GM10248 (cell line): ENCODE measurements around the gene CEBPZOS.
"Not testable (repeated sequence)": the region's sequence is repeated elsewhere in the genome, so short reads cannot be mapped to it uniquely, and the experiment has no call there.

Experiments used
- CTCF ChIA-PET: fragments of 300-600 bp; sonication (Branson Sonifier 250); formaldehyde crosslinking; extraction: SDS; loops from one replicate; lab custom pipeline; 2021; ENCODE audit warnings: antibody characterized with exemption; lab: Yijun Ruan, JAX
- POLR2A ChIA-PET: fragments of 350-650 bp; sonication (Branson Sonifier 250); formaldehyde crosslinking; extraction: SDS; loops from one replicate; lab custom pipeline; 2020; ENCODE audit warnings: antibody characterized with exemption; lab: Yijun Ruan, JAX
- DNase-seq: peaks from one replicate; pipeline ENCODE4 v3.0.0; 2012; ENCODE audit errors: extremely low spot score
- TF ChIP-seq, protein P1 (sequence below): IDR thresholded peaks from 2 replicates; pipeline ENCODE4 v1.5.1; 2012; ENCODE audit warnings: mild to moderate bottlenecking, low read depth; ENCODE audit errors: extremely low read depth, missing control alignments, control extremely low read depth

CEBPZOS gene

DNA sequence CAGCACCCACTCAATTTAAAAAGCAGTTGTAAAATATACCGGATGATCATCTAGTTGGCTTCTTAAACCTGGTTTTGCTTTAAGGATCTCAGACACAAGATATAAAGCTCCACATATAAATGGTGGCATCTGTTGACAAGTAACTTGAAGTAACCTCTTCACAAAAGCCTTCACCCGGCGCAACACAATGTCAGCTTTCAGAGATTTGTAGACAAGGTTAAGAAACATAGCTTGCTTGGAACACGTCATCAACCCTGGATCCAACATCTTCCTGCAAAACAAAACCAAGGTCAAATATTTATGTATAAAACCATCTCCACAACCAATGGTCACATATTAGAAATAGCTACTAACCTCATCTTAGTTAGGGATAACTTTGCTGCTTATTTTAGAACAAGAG lies 26.8 kb downstream of the CEBPZOS start:
- DNase-seq = no peak
- ChIA-PET CTCF (interaction anchor here (1.0 to 1.6 kb wide), 4 partner anchors 8 to 55 kb away, joined by 4 to 6 read pairs (median 5); partner anchors contain the start of genes CEBPZ and NDUFAF7), POLR2A (no interaction called here)
- TF ChIP-seq, protein P1, sequence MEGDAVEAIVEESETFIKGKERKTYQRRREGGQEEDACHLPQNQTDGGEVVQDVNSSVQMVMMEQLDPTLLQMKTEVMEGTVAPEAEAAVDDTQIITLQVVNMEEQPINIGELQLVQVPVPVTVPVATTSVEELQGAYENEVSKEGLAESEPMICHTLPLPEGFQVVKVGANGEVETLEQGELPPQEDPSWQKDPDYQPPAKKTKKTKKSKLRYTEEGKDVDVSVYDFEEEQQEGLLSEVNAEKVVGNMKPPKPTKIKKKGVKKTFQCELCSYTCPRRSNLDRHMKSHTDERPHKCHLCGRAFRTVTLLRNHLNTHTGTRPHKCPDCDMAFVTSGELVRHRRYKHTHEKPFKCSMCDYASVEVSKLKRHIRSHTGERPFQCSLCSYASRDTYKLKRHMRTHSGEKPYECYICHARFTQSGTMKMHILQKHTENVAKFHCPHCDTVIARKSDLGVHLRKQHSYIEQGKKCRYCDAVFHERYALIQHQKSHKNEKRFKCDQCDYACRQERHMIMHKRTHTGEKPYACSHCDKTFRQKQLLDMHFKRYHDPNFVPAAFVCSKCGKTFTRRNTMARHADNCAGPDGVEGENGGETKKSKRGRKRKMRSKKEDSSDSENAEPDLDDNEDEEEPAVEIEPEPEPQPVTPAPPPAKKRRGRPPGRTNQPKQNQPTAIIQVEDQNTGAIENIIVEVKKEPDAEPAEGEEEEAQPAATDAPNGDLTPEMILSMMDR = no peak

DNA sequence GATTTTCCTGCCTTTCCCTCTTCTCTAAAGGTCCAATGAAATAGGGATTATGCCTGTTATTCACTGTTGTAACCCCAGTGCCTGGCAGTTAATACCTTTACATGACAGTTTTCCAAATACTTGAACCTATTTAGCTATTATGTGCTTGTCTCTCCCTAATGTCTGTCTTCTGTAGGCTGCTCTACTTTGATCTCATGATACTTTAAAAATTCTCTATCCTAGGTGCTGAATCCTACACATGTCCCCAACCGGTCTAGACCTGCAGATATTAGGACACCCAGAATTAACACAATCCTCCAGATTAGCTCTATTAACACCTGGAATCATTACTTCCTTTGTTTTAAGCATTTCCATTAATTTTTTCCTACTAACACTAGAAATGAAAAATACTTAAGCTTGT lies 27.8 kb downstream of the CEBPZOS start:
- DNase-seq = no peak
- TF ChIP-seq, protein P1 = no peak
- CTCF ChIA-PET = interaction anchor here (1.5 to 1.6 kb wide), 2 partner anchors 12 to 21 kb away, joined by 4 read pairs; no protein-coding TSS in a partner anchor

DNA sequence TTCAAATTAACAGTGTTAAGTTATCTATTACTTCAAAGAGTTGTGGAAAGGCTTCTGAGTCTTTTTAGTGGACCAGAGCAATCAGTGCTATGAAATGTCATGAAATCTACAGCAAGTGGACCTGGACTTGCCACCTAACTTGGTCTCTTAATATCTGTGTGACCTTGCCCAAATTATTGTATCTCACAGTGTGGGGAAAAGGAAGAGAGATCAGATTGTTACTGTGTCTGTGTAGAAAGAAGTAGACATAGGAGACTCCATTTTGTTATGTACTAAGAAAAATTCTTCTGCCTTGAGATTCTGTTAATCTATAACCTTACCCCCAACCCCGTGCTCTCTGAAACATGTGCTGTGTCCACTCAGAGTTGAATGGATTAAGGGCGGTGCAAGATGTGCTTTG lies 28.8 kb downstream of the CEBPZOS start:
- POLR2A ChIA-PET, CTCF ChIA-PET: not testable (repeated sequence)

More for the DNA sequence above, 27.8 kb downstream of the CEBPZOS start:
- POLR2A ChIA-PET = no interaction called here

DNA sequence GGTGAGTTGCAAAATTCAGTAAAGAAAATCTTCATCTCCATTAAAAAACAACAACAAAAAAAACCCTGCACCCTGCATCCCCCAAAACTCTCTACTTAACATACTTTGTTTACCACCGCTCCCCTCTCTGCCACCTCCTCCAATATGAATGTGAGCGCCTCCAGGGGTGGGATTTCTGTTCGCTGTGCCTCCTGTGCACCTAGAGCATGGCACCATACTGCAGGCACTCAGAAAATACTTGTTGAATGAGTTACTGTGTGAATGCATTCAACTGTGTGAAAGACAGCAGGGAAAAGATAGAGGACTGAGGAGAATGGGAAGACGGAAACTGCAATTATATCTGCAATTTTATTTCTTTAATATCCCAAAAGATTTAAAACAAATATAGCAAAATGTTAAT lies 30.6 kb downstream of the CEBPZOS start:
- POLR2A ChIA-PET = no interaction called here
- TF ChIP-seq, protein P1 = no peak
- no peak for DNase-seq
- CTCF ChIA-PET = no interaction called here

More for the DNA sequence above, 28.8 kb downstream of the CEBPZOS start:
- not testable (repeated sequence) for DNase-seq

DNA sequence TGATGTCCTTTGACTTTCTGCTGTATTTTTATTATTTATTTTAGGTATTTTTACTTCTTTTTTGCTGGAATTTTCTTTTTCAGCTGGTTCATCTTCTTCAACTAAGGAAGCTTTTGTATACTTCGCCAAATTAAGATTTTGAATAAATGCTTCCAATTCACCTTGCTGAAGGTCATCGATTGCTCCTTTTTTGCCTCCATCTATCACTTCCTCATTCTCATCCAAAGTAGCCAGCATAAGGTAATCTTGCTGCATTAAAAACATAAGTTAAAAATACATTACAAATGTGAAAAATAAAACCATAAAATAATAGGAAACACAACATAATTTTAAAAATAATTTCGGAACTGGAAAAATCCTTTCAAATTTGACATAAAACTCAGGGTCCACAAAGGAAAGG lies 32.5 kb downstream of the CEBPZOS start:
- ChIA-PET CTCF (interaction anchor here (1.2 to 1.6 kb wide), 2 partner anchors 10 to 36 kb away, joined by 4 read pairs; no protein-coding TSS in a partner anchor), POLR2A (no interaction called here)
- TF ChIP-seq, protein P1 = no peak
- no peak for DNase-seq

DNA sequence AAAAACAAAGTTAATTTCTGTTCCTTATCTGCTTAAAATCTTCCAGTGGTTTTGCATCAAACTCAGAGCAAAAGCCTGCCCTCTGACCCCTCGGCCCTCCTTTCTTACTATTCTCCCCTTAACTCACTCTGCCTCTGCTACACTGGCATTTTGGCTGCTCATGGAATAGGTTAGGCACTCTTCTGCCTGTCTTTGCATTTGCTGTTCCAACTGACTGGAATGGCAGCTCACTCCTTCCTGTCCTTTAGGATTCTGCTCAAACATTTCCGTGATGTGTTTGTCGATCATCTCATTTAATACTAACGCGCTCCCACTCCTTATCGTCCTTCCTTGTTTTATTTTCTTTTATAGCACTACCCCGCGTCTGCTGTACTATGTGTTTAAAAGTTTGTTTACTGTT lies 34.3 kb downstream of the CEBPZOS start:
- POLR2A ChIA-PET = no interaction called here
- CTCF ChIA-PET = no interaction called here
- no peak for DNase-seq
- TF ChIP-seq, protein P1 = no peak

DNA sequence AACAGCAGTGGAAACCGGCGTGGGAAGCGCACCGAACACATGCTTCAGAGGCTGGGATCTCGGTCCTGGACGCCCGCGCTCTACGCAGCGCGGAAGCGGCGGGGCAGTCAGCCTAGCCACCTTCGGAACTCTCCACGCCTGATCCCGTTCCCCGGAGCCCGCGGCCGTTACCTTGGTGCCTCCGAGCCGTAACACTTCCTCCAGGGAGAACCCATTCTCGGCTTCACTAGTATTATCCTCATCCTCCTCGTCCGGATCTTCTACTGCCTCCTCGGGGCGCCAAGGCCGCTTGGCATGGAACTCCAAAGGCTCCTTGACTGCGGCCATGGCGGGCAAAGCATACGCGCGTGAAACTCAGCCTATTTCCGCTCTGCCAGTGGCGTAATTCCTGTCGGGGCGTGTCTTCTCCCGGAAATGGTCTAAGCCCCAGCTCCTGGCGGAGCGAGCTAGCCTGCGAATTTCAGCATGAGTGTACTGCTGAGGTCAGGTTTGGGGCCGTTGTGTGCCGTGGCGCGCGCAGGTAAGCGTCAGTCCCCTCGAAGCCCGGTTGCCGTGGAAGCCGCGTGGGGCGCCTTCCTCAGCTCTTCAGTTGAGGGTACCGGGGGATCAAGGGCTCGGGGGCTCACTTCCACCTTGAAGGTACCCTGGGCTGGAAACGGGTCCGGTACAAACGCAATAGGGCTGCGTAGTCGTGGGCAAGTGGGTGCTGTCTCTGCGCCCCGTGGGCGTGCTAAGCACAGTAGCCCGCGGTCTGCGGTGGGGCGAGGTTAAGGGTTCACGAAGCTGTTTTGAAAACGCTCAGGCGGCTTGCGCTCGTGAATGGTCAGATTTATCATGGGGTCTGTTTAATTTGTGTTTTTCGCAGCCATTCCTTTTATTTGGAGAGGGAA lies 35.2 kb downstream of the CEBPZOS start, which contains the start of the genes CEBPZ and NDUFAF7:
TSS of gene CEBPZ (minus strand) at position 356 of the 890 bp plus-strand sequence. CDS start at position 327, 29 bp downstream.
TSS of gene NDUFAF7 (plus strand) at position 418 of the 890 bp plus-strand sequence. CDS start at position 466, 48 bp downstream.
- ChIA-PET CTCF (interaction anchor here (1.1 to 2.2 kb wide), 4 partner anchors 8 to 78 kb away, joined by 3 to 6 read pairs (median 5); no protein-coding TSS in a partner anchor), POLR2A (interaction anchor here (1.0 to 1.5 kb wide), 2 partner anchors 11 to 13 kb away, joined by 4 to 12 read pairs; no protein-coding TSS in a partner anchor)
- TF ChIP-seq, protein P1 = no peak
- peak; percentile 94 for DNase-seq
